ENCODE results near the gene LCN9.

Gene LCN9

GRCh38 chr9:135677641-135678168 lies 14.6 kb downstream of the LCN9 start:
- Histone ChIP-seq H3K4me3 (ENCODE audit: low read depth in 1 of 2, low read length in 1 of 2) (no peak overlapping the region), H3K9me3 (no peaks in the 10 kb centered on the region), H3K36me3 (no peaks in the 10 kb centered on the region), H3K27me3 (no peaks in the 10 kb centered on the region), H3K27ac (no peak overlapping the region), H3K4me1 (ENCODE audit: control insufficient read depth in 1 of 2, insufficient read depth in 1 of 2, low read depth in 1 of 2, low read length in 1 of 2) (no peaks in the 10 kb centered on the region)
- TF ChIP-seq, protein P1, sequence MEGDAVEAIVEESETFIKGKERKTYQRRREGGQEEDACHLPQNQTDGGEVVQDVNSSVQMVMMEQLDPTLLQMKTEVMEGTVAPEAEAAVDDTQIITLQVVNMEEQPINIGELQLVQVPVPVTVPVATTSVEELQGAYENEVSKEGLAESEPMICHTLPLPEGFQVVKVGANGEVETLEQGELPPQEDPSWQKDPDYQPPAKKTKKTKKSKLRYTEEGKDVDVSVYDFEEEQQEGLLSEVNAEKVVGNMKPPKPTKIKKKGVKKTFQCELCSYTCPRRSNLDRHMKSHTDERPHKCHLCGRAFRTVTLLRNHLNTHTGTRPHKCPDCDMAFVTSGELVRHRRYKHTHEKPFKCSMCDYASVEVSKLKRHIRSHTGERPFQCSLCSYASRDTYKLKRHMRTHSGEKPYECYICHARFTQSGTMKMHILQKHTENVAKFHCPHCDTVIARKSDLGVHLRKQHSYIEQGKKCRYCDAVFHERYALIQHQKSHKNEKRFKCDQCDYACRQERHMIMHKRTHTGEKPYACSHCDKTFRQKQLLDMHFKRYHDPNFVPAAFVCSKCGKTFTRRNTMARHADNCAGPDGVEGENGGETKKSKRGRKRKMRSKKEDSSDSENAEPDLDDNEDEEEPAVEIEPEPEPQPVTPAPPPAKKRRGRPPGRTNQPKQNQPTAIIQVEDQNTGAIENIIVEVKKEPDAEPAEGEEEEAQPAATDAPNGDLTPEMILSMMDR (IDR thresholded peaks at IDR 0.05) = no peak

GRCh38 chr9:135678236-135679017 lies 15.3 kb downstream of the LCN9 start:
- Histone ChIP-seq H3K27ac (no peak overlapping the region), H3K4me1 (ENCODE audit: control insufficient read depth in 1 of 2, insufficient read depth in 1 of 2, low read depth in 1 of 2, low read length in 1 of 2) (no peaks in the 10 kb centered on the region)

GRCh38 chr9:135680056-135680455 lies 16.9 kb downstream of the LCN9 start:
- Histone ChIP-seq H3K36me3 (no peaks in the 10 kb centered on the region), H3K9me3 (no peaks in the 10 kb centered on the region), H3K27me3 (no peaks in the 10 kb centered on the region), H3K4me3 (ENCODE audit: low read depth in 1 of 2, low read length in 1 of 2) (no peak overlapping the region), H3K27ac (no peak overlapping the region), H3K4me1 (ENCODE audit: control insufficient read depth in 1 of 2, insufficient read depth in 1 of 2, low read depth in 1 of 2, low read length in 1 of 2) (no peaks in the 10 kb centered on the region)
- TF ChIP-seq, protein P1 (IDR thresholded peaks at IDR 0.05) = no peak

More at GRCh38 chr9:135678236-135679017, 15.3 kb downstream of the LCN9 start:
- no peaks in the 10 kb centered on the region for H3K36me3 ChIP-seq
- TF ChIP-seq, protein P1 (IDR thresholded peaks at IDR 0.05) = no peak
- H3K9me3 ChIP-seq = no peaks in the 10 kb centered on the region
- no peaks in the 10 kb centered on the region for H3K27me3 ChIP-seq
- no peak overlapping the region for H3K4me3 ChIP-seq (ENCODE audit: low read depth in 1 of 2, low read length in 1 of 2)

- Histone ChIP-seq H3K4me1 (ENCODE audit: control insufficient read depth in 1 of 2, insufficient read depth in 1 of 2, low read depth in 1 of 2, low read length in 1 of 2) (no peaks in the 10 kb centered on the region), H3K36me3 (no peaks in the 10 kb centered on the region), H3K27me3 (no peaks in the 10 kb centered on the region), H3K9me3 (no peaks in the 10 kb centered on the region), H3K27ac (no peak overlapping the region), H3K4me3 (ENCODE audit: low read depth in 1 of 2, low read length in 1 of 2) (no peak overlapping the region)
- TF ChIP-seq, protein P1 (IDR thresholded peaks at IDR 0.05) = no peak
Measured at GRCh38 chr9:135681161-135681560, 18.1 kb downstream of the LCN9 start.

- Histone ChIP-seq H3K4me1 (ENCODE audit: control insufficient read depth in 1 of 2, insufficient read depth in 1 of 2, low read depth in 1 of 2, low read length in 1 of 2) (no peaks in the 10 kb centered on the region), H3K4me3 (ENCODE audit: low read depth in 1 of 2, low read length in 1 of 2) (no peak overlapping the region), H3K27me3 (no peaks in the 10 kb centered on the region), H3K36me3 (no peaks in the 10 kb centered on the region), H3K9me3 (no peaks in the 10 kb centered on the region), H3K27ac (no peak overlapping the region)
- TF ChIP-seq, protein P1 (IDR thresholded peaks at IDR 0.05) = no peak
Measured at GRCh38 chr9:135683401-135684034, 20.4 kb downstream of the LCN9 start.
